RWPE1 (cell line): ENCODE measurements around the gene UBE2L6.
A peak's percentile ranks its signal among the peaks of the same experiment; 100 is the strongest.

ENCODE experiments used
- CTCF ChIA-PET: fragments of 350-600 bp; sonication (Branson Sonifier 250); formaldehyde crosslinking; extraction: SDS; loops from one replicate; lab custom pipeline; 2021; lab: Yijun Ruan, JAX
- POLR2A ChIA-PET: fragments of 400-600 bp; formaldehyde crosslinking; extraction: SDS; loops from one replicate; lab custom pipeline; 2020; ENCODE audit warnings: antibody characterized with exemption; ENCODE audit not compliant: low non-redundant PET; lab: Yijun Ruan, JAX
- DNase-seq: peaks from one replicate; pipeline ENCODE4 v3.0.0; 2012; ENCODE audit warnings: low spot score
- H3K27ac ChIP-seq: fragments of 450-650 bp; 2 replicates; pipeline ENCODE4 v1.5.1; 2017
- CTCF ChIP-seq: fragments of 450-650 bp; conservative IDR thresholded peaks from 2 replicates; pipeline ENCODE4 v1.5.1; 2017; ENCODE audit warnings: low read depth, mild to moderate bottlenecking

The UBE2L6 gene

GRCh38 chr11:57571606-57572005, 4.1 kb upstream of the UBE2L6 start:
- no peak for DNase-seq
- CTCF ChIA-PET = no interaction called here
- H3K27ac ChIP-seq = no peak overlapping the region
- POLR2A ChIA-PET = no interaction called here
- no peak for TF ChIP-seq CTCF

GRCh38 chr11:57568330-57568766, 876 bp upstream of the UBE2L6 start:
- CTCF ChIA-PET = interaction anchor here (0.6 to 3.8 kb wide), 14 partner anchors 13 to 475 kb away, joined by 3 to 72 read pairs (median 3); no protein-coding TSS in a partner anchor
- no peak for DNase-seq
- POLR2A ChIA-PET = no interaction called here
- TF ChIP-seq CTCF = peak; percentile 95
- H3K27ac ChIP-seq = peak overlapping the region; percentile 85

GRCh38 chr11:57566905-57567514, 462 bp downstream of the UBE2L6 start:
- peak; percentile 34 for DNase-seq
- CTCF ChIA-PET = interaction anchor here (0.6 to 3.8 kb wide), 7 partner anchors 13 to 221 kb away, joined by 3 to 72 read pairs (median 5); no protein-coding TSS in a partner anchor
- POLR2A ChIA-PET = no interaction called here
- peak overlapping the region; percentile 85 for H3K27ac ChIP-seq
- TF ChIP-seq CTCF = no peak

DNA sequence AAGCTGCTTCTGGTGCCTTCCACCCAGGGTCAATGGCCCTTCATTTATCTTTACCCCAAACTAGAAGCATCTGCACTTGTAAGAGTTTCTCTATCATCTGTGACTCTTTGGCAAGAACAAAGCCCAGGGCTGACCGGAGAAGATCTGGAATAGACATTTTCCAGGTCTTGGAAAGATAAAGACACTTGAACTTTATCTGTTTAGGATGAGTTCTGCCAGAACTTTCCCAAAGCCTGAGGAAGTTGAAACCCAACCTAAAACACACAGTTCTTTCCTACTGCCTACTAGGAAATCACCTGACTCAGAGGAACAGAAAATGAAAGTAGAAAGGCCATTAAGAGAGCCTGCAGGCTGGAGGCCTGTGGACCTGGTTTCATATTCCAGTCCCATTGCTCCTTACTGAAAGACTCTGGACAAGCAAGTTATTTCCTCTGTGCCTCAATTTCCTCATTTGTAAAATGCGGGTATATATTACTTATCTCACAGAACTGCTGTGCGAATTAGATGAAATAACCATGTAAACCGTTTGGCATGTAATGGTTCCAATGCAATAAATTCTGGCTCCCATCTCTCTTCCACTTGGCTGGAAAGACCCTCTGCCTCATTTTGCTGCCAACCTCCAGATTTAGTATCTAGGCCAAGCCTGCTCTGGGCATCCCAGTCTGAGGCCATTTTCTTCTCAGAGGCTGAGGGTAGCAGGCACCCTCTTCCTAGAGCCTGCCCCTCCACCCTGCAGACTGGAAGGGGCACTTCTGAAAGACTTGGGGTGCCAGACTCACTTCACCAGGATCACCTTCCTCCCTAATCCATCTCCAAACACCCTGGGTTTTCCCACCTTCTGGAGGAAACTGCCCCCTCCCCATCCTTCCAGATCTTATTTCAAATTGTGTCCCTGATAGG, 1.2 kb downstream of the UBE2L6 start:
- CTCF ChIA-PET = interaction anchor here (0.6 to 3.8 kb wide), 3 partner anchors 73 to 108 kb away, joined by 3 to 72 read pairs (median 5); no protein-coding TSS in a partner anchor
- POLR2A ChIA-PET = no interaction called here
- TF ChIP-seq CTCF = no peak

GRCh38 chr11:57562596-57562995, 4.9 kb downstream of the UBE2L6 start:
- no peak overlapping the region for H3K27ac ChIP-seq
- DNase-seq = no peak
- POLR2A ChIA-PET = no interaction called here
- CTCF ChIA-PET = no interaction called here
- no peak for TF ChIP-seq CTCF

More for the DNA sequence above, 1.2 kb downstream of the UBE2L6 start:
- peak overlapping the region; percentile 85 for H3K27ac ChIP-seq
- DNase-seq = peak; percentile 33

DNA sequence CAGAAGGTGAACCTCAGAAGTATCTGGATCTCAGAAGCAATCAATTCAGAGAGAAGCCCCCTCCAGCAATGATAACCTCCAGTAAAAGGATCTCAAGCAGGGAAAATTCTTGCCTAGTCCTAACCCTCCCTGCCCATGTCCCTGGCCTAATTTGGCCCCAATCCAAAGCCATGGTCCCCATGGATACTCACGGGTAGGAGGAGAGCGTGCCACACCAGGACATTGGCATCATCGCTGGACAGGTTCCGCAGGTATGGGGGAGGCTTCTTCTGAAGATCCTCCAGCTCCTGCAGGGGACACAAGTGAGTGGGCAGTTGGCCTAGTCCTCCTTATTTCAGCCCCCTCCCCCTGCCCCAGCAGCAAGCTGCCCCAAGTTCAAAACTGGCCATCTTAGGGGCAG, 7.3 kb downstream of the UBE2L6 start:
- no peak for DNase-seq
- POLR2A ChIA-PET = interaction anchor here (0.7 kb wide), 1 partner anchor 778 kb away, joined by 6 read pairs; no protein-coding TSS in a partner anchor
- no peak overlapping the region for H3K27ac ChIP-seq
- CTCF ChIA-PET = interaction anchor here (0.8 kb wide), 1 partner anchor 81 kb away, joined by 3 read pairs; no protein-coding TSS in a partner anchor
- TF ChIP-seq CTCF = no peak
